GM23338 (cell line): ENCODE results near the gene PPP4R1. TPM values are rescaled to one million over a fixed set of nuclear protein-coding genes. Genes with fewer than 3 reads are reported as not detected.

Experiments used
- ATAC-seq: fragments of 200-7000 bp; cut with Tn5 transposase; 3 replicates; pipeline ENCODE4 v1.9.1; 2020
- DNase-seq: peaks from one replicate; pipeline ENCODE4 v3.0.0-alpha.2; 2015; ENCODE audit warnings: low spot score
- H2AFZ ChIP-seq: fragments of 200-600 bp; sonication (generic); 2 replicates; pipeline ENCODE4 v1.8.0; 2016; ENCODE audit warnings: antibody characterized with exemption, mild to moderate bottlenecking, moderate library complexity
- H3F3A ChIP-seq: fragments of 200-600 bp; sonication (generic); replicated peaks from 2 replicates; pipeline ENCODE4 v1.8.0; 2017; ENCODE audit warnings: antibody characterized with exemption, mixed run types, low read depth
- H3K27ac ChIP-seq: fragments of 200-600 bp; sonication (generic); 2 replicates; pipeline ENCODE4 v1.6.1; 2016; ENCODE audit warnings: low read depth
- H3K27me3 ChIP-seq: fragments of 200-600 bp; sonication (generic); 2 replicates; pipeline ENCODE4 v1.8.0; 2016; ENCODE audit warnings: mild to moderate bottlenecking, mixed run types, moderate library complexity; ENCODE audit not compliant: insufficient read depth
- H3K36me3 ChIP-seq: fragments of 200-600 bp; sonication (generic); 2 replicates; pipeline ENCODE4 v1.8.0; 2016; ENCODE audit warnings: mild to moderate bottlenecking; ENCODE audit not compliant: insufficient read depth
- H3K4me1 ChIP-seq: fragments of 200-600 bp; sonication (generic); 2 replicates; pipeline ENCODE4 v1.8.0; 2016; ENCODE audit warnings: mild to moderate bottlenecking, moderate library complexity; ENCODE audit not compliant: insufficient read depth
- H3K4me2 ChIP-seq: fragments of 200-600 bp; sonication (generic); 2 replicates; pipeline ENCODE4 v1.7.1; 2017; ENCODE audit warnings: mixed run types
- H3K4me3 ChIP-seq: fragments of 200-600 bp; sonication (generic); 2 replicates; pipeline ENCODE4 v1.6.1; 2016; ENCODE audit warnings: mixed run types
- H3K79me2 ChIP-seq: fragments of 200-600 bp; sonication (generic); replicated peaks from 2 replicates; pipeline ENCODE4 v1.8.0; 2017; ENCODE audit warnings: mild to moderate bottlenecking; ENCODE audit not compliant: insufficient read depth
- H3K9me2 ChIP-seq: fragments of 200-600 bp; sonication (generic); 2 replicates; pipeline ENCODE4 v1.8.0; 2017; ENCODE audit not compliant: insufficient read depth
- H4K20me1 ChIP-seq: fragments of 200-600 bp; sonication (generic); replicated peaks from 2 replicates; pipeline ENCODE4 v1.8.0; 2017; ENCODE audit warnings: mild to moderate bottlenecking; ENCODE audit not compliant: insufficient read depth
- H3K27ac Mint-ChIP-seq: 2 replicates; pipeline ENCODE4 v1.8.0; 2020; ENCODE audit warnings: inconsistent platforms, mild to moderate bottlenecking, moderate library complexity, mixed read lengths
- H3K27me3 Mint-ChIP-seq: 3 replicates; pipeline ENCODE4 v1.8.0; 2022; ENCODE audit warnings: low read depth, mild to moderate bottlenecking, moderate library complexity, mixed read lengths, inconsistent platforms; ENCODE audit not compliant: insufficient read depth, poor library complexity
- H3K36me3 Mint-ChIP-seq: 3 replicates; pipeline ENCODE4 v1.8.0; 2021; ENCODE audit warnings: low read depth, mild to moderate bottlenecking, inconsistent platforms, moderate library complexity, mixed read lengths
- H3K4me1 Mint-ChIP-seq: 3 replicates; pipeline ENCODE4 v1.8.0; 2020; ENCODE audit warnings: mild to moderate bottlenecking, inconsistent platforms, mixed read lengths
- H3K4me3 Mint-ChIP-seq: 3 replicates; pipeline ENCODE4 v1.8.0; 2021; ENCODE audit warnings: moderate library complexity, mild to moderate bottlenecking, inconsistent platforms, mixed read lengths
- H3K9me3 Mint-ChIP-seq: 3 replicates; pipeline ENCODE4 v1.8.0; 2020; ENCODE audit warnings: moderate library complexity, mild to moderate bottlenecking, inconsistent platforms, mixed read lengths
- CREB1 ChIP-seq: fragments of 250-450 bp; sonication (Bioruptor Pico); IDR thresholded peaks from 2 replicates; pipeline ENCODE4 v1.5.0; 2020; ENCODE audit warnings: low read depth, mild to moderate bottlenecking, moderate library complexity
- CTCF ChIP-seq, 2 experiments: fragments of 200-600 bp in 1 of 2; sonication (generic) in 1 of 2; conservative IDR thresholded peaks; 2 replicates each; pipeline versions ENCODE4 v1.5.1 to v1.6.1; 2016 to 2017; ENCODE audit warnings: antibody characterized with exemption in 2 of 2, low read depth in 2 of 2, mild to moderate bottlenecking in 2 of 2, moderate library complexity in 1 of 2
- ETS1 ChIP-seq: IDR thresholded peaks from 2 replicates; pipeline ENCODE4 v1.6.1; 2016; ENCODE audit warnings: antibody characterized with exemption
- EZH2 ChIP-seq: fragments of 200-600 bp; sonication (generic); IDR thresholded peaks from one replicate; pipeline ENCODE4 v1.8.0; 2017; ENCODE audit warnings: antibody characterized with exemption, mild to moderate bottlenecking, low read depth; ENCODE audit not compliant: unreplicated experiment
- JUNB ChIP-seq: IDR thresholded peaks from one replicate; pipeline ENCODE4 v1.6.1; 2016; ENCODE audit warnings: antibody characterized with exemption; ENCODE audit not compliant: unreplicated experiment
- NANOG ChIP-seq: IDR thresholded peaks from 2 replicates; pipeline ENCODE4 v1.6.1; 2016; ENCODE audit warnings: antibody characterized with exemption, borderline replicate concordance
- POLR2AphosphoS5 ChIP-seq: IDR thresholded peaks from 2 replicates; pipeline ENCODE4 v1.6.1; 2016; ENCODE audit warnings: antibody characterized with exemption, low read depth
- REST ChIP-seq: IDR thresholded peaks from one replicate; pipeline ENCODE4 v1.6.1; 2018; ENCODE audit warnings: antibody characterized with exemption; ENCODE audit not compliant: unreplicated experiment
- STAT1 ChIP-seq: IDR thresholded peaks from one replicate; pipeline ENCODE4 v1.6.1; 2016; ENCODE audit warnings: antibody characterized with exemption; ENCODE audit not compliant: unreplicated experiment
- ZNF114 ChIP-seq: fragments of 250-450 bp; sonication (Bioruptor Pico); IDR thresholded peaks from 2 replicates; pipeline ENCODE4 v1.5.0; 2020; ENCODE audit warnings: mild to moderate bottlenecking, moderate library complexity
- ZNF331 ChIP-seq: fragments of 250-450 bp; sonication (Bioruptor Pico); IDR thresholded peaks from 2 replicates; pipeline ENCODE4 v1.5.0; 2020; ENCODE audit warnings: low read depth, mild to moderate bottlenecking, moderate library complexity
- polyA plus RNA-seq: library from polyadenylated mRNA; unstranded; fragments of >200 nt; fragmentation: Nextera tagmentation; extraction: Ambion mirVana; gene quantifications from 2 replicates; pipeline ENCODE4 v1.2.1, GENCODE V29; 2016
- total RNA-seq: library from RNA; depleted of rRNA; stranded (reverse); fragments of >200 nt; shearing (Covaris generic); gene quantifications from 2 replicates; pipeline ENCODE4 v1.2.3, GENCODE V29; 2014
- TF ChIP-seq, protein P1 (sequence below): fragments of 250-450 bp; sonication (Bioruptor Pico); IDR thresholded peaks from 2 replicates; pipeline ENCODE4 v1.5.0; 2020; ENCODE audit warnings: mild to moderate bottlenecking, moderate library complexity

Gene PPP4R1
- total and polyA plus RNA-seq, 2 experiments from 2014 or later, result 18.1 to 79.4 TPM

GRCh38 chr18:9634856-9635255, 20.5 kb upstream of the PPP4R1 start:
- Mint-ChIP-seq H3K9me3 (peaks cover 5% of the 10 kb centered on the region; the same call in 2 of the 3 replicates), H3K27ac (no peak overlapping the region), H3K36me3 (no peaks in the 10 kb centered on the region), H3K4me1 (peaks cover 16% of the 10 kb centered on the region), H3K27me3 (peaks cover 10% of the 10 kb centered on the region), H3K4me3 (no peak overlapping the region)
- no peaks in the 10 kb centered on the region for H3K36me3 ChIP-seq
- H3K27ac ChIP-seq, result no peak overlapping the region
- no peak overlapping the region for H3K4me2 ChIP-seq
- ATAC-seq (no peak), DNase-seq (no peak)
- no peaks in the 10 kb centered on the region for H3K27me3 ChIP-seq
- TF ChIP-seq POLR2AphosphoS5 (no peak), CREB1 (CRISPR knock-in tag) (no peak), STAT1 (no peak), NANOG (no peak), ETS1 (no peak), EZH2 (no peak), JUNB (no peak), ZNF114 (CRISPR knock-in tag) (no peak), ZNF331 (CRISPR knock-in tag) (no peak), REST (no peak), CTCF (conservative IDR thresholded peaks at IDR 0.05; ENCODE audit: low read depth in 2 of 2) (no peak)
- TF ChIP-seq, protein P1, sequence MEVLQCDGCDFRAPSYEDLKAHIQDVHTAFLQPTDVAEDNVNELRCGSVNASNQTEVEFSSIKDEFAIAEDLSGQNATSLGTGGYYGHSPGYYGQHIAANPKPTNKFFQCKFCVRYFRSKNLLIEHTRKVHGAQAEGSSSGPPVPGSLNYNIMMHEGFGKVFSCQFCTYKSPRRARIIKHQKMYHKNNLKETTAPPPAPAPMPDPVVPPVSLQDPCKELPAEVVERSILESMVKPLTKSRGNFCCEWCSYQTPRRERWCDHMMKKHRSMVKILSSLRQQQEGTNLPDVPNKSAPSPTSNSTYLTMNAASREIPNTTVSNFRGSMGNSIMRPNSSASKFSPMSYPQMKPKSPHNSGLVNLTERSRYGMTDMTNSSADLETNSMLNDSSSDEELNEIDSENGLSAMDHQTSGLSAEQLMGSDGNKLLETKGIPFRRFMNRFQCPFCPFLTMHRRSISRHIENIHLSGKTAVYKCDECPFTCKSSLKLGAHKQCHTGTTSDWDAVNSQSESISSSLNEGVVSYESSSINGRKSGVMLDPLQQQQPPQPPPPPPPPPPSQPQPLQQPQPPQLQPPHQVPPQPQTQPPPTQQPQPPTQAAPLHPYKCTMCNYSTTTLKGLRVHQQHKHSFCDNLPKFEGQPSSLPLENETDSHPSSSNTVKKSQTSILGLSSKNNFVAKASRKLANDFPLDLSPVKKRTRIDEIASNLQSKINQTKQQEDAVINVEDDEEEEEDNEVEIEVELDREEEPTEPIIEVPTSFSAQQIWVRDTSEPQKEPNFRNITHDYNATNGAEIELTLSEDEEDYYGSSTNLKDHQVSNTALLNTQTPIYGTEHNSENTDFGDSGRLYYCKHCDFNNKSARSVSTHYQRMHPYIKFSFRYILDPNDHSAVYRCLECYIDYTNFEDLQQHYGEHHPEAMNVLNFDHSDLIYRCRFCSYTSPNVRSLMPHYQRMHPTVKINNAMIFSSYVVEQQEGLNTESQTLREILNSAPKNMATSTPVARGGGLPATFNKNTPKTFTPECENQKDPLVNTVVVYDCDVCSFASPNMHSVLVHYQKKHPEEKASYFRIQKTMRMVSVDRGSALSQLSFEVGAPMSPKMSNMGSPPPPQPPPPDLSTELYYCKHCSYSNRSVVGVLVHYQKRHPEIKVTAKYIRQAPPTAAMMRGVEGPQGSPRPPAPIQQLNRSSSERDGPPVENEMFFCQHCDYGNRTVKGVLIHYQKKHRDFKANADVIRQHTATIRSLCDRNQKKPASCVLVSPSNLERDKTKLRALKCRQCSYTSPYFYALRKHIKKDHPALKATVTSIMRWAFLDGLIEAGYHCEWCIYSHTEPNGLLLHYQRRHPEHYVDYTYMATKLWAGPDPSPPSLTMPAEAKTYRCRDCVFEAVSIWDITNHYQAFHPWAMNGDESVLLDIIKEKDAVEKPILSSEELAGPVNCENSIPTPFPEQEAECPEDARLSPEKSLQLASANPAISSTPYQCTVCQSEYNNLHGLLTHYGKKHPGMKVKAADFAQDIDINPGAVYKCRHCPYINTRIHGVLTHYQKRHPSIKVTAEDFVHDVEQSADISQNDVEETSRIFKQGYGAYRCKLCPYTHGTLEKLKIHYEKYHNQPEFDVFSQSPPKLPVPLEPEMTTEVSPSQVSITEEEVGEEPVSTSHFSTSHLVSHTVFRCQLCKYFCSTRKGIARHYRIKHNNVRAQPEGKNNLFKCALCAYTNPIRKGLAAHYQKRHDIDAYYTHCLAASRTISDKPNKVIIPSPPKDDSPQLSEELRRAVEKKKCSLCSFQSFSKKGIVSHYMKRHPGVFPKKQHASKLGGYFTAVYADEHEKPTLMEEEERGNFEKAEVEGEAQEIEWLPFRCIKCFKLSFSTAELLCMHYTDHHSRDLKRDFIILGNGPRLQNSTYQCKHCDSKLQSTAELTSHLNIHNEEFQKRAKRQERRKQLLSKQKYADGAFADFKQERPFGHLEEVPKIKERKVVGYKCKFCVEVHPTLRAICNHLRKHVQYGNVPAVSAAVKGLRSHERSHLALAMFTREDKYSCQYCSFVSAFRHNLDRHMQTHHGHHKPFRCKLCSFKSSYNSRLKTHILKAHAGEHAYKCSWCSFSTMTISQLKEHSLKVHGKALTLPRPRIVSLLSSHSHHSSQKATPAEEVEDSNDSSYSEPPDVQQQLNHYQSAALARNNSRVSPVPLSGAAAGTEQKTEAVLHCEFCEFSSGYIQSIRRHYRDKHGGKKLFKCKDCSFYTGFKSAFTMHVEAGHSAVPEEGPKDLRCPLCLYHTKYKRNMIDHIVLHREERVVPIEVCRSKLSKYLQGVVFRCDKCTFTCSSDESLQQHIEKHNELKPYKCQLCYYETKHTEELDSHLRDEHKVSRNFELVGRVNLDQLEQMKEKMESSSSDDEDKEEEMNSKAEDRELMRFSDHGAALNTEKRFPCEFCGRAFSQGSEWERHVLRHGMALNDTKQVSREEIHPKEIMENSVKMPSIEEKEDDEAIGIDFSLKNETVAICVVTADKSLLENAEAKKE (CRISPR knock-in tag), result no peak
- no peak overlapping the region for H2AFZ ChIP-seq
- no peak overlapping the region for H3K4me3 ChIP-seq
- peaks cover 6% of the 10 kb centered on the region for H3K4me1 ChIP-seq
- H3F3A ChIP-seq, result no peaks in the 10 kb centered on the region
- no peaks in the 10 kb centered on the region for H4K20me1 ChIP-seq
- peaks cover 11% of the 10 kb centered on the region; the same call in 1 of the 2 replicates for H3K9me2 ChIP-seq
- H3K79me2 ChIP-seq, result no peaks in the 10 kb centered on the region
